HepG2 (cell line): ENCODE data around the gene APOL4. TPM values are rescaled to one million over a fixed set of nuclear protein-coding genes. Genes with fewer than 3 reads are reported as not detected.
"Not testable (repeated sequence)": the region's sequence is repeated elsewhere in the genome, so short reads cannot be mapped to it uniquely, and the experiment has no call there.

Experiments
- ATAC-seq: fragments of 200-7000 bp; cut with Tn5 transposase; 3 replicates; pipeline ENCODE4 v1.9.1; 2020; ENCODE audit warnings: mild to moderate bottlenecking, moderate library complexity
- BruUV-seq: library from RNA; stranded (reverse); fragments of 400-500 nt; replicated peaks from 2 replicates; lab custom pipeline; 2021; lab: Mats Ljungman, UMichigan
- CTCF ChIA-PET: fragments of 300-600 bp; formaldehyde crosslinking; extraction: SDS; loops from one replicate; lab custom pipeline; 2021; ENCODE audit warnings: low total read pairs, inconsistent platforms, low intra/inter-chr PET ratio; lab: Yijun Ruan, JAX
- POLR2A ChIA-PET: fragments of 350-600 bp; sonication (Branson Sonifier 250); formaldehyde crosslinking; loops from one replicate; lab custom pipeline; 2020; ENCODE audit warnings: antibody characterized with exemption, inconsistent platforms; lab: Yijun Ruan, JAX
- DNase-seq: peaks from one replicate; pipeline ENCODE4 v3.0.0-alpha.2; 2015; ENCODE audit warnings: low spot score
- FAIRE-seq: peaks from 3 replicates; lab custom pipeline; 2011; peaks lifted over from hg19 to GRCh38; lab: Jason Lieb, UNC
- H2AFZ ChIP-seq: one replicate; pipeline ENCODE4 v1.6.1; 2011; ENCODE audit warnings: low read length, inconsistent platforms
- H3K27ac ChIP-seq: fragments of 300-600 bp; 3 replicates; pipeline ENCODE4 v1.8.0; 2011; ENCODE audit warnings: mixed run types, mild to moderate bottlenecking, mixed read lengths, low read length, inconsistent platforms; ENCODE audit not compliant: insufficient read depth; ENCODE audit errors: extremely low read length
- H3K27me3 ChIP-seq, 2 experiments: fragments of 200-600 bp in 1 of 2; 2 replicates in 1 of 2; 3 replicates in 1 of 2; pipeline versions ENCODE4 v1.6.0 to v1.8.0; 2011; ENCODE audit warnings: low read length in 2 of 2, mild to moderate bottlenecking in 2 of 2, moderate library complexity in 2 of 2, inconsistent platforms in 1 of 2; ENCODE audit not compliant: insufficient read depth in 2 of 2, control insufficient read depth in 1 of 2
- H3K36me3 ChIP-seq, 2 experiments: fragments of 200-600 bp in 1 of 2; replicated peaks in 1 of 2; 2 replicates in 1 of 2; 3 replicates in 1 of 2; pipeline versions ENCODE4 v1.5.1 to v1.8.0; 2011; ENCODE audit warnings: low read length in 2 of 2, inconsistent platforms in 1 of 2; ENCODE audit not compliant: insufficient read depth in 2 of 2, control insufficient read depth in 1 of 2
- H3K4me1 ChIP-seq: 2 replicates; pipeline ENCODE4 v1.5.1; 2012; ENCODE audit warnings: low read length, inconsistent platforms; ENCODE audit not compliant: insufficient read depth
- H3K4me2 ChIP-seq: 2 replicates; pipeline ENCODE4 v1.6.0; 2011; ENCODE audit warnings: low read depth, low read length, inconsistent platforms
- H3K4me3 ChIP-seq, 3 experiments: fragments of 200-600 bp in 1 of 3; sonication (generic), shearing (Covaris generic) in 1 of 3; replicated peaks in 1 of 3; 2 replicates each; pipeline ENCODE4 v1.5.1; 2011 to 2016; ENCODE audit warnings: low read length in 3 of 3, inconsistent platforms in 2 of 3, low read depth in 2 of 3, mild to moderate bottlenecking in 2 of 3, control low read depth in 1 of 3, mixed read lengths in 1 of 3; ENCODE audit not compliant: insufficient read depth in 1 of 3
- H3K79me2 ChIP-seq: one replicate; pipeline ENCODE4 v1.6.1; 2011; ENCODE audit warnings: low read length, inconsistent platforms; ENCODE audit not compliant: insufficient read depth
- H3K9ac ChIP-seq: 2 replicates; pipeline ENCODE4 v1.6.0; 2011; ENCODE audit warnings: mild to moderate bottlenecking, low read depth, low read length, inconsistent platforms; ENCODE audit not compliant: insufficient read depth
- H3K9me3 ChIP-seq: 2 replicates; pipeline ENCODE4 v1.5.1; 2012; ENCODE audit warnings: mild to moderate bottlenecking, low read length
- H4K20me1 ChIP-seq: 2 replicates; pipeline ENCODE4 v1.6.0; 2011; ENCODE audit warnings: inconsistent platforms, mild to moderate bottlenecking, low read length, moderate library complexity; ENCODE audit not compliant: insufficient read depth
- FOXA3 ChIP-seq: IDR thresholded peaks from 2 replicates; pipeline ENCODE4 v1.6.1; 2016; ENCODE audit warnings: missing genetic modification reagents, missing compliant biosample characterization
- POGZ ChIP-seq: sonication (generic); formaldehyde crosslinking; IDR thresholded peaks from 2 replicates; pipeline ENCODE4 v1.4.0; 2020; ENCODE audit warnings: mild to moderate bottlenecking, missing genetic modification reagents
- SP5 ChIP-seq: IDR thresholded peaks from 2 replicates; pipeline ENCODE4 v1.6.1; 2016; ENCODE audit warnings: low read depth, borderline replicate concordance
- TEAD3 ChIP-seq: optimal IDR thresholded peaks from 2 replicates; pipeline ENCODE3; 2016; ENCODE audit warnings: borderline replicate concordance
- ZFP36L1 ChIP-seq: sonication (generic); formaldehyde crosslinking; IDR thresholded peaks from 2 replicates; pipeline ENCODE4 v1.8.0; 2022; ENCODE audit warnings: mild to moderate bottlenecking, missing genetic modification reagents, moderate library complexity
- WGBS: methylation state at CpG from one replicate; pipeline ENCODE4 v1.1.6; 2017; ENCODE audit warnings: low lambda C conversion rate; 5-methylcytosine and 5-hydroxymethylcytosine counted together
- in situ Hi-C: cut with HindIII; loops from 2 replicates; pipeline ENCODE4 v1.10.0; 2017; ENCODE audit warnings: low pct_unique_long_range_greater_than_20kb; ENCODE audit not compliant: extremely low pct_ligation_motif_present
- intact Hi-C: fragments of 100-400 bp; cut with micrococcal nuclease; formaldehyde crosslinking; loops from one replicate; pipeline ENCODE4 v1.10.0; 2022; ENCODE audit not compliant: unreplicated experiment
- polyA plus RNA-seq, 8 experiments: library from polyadenylated mRNA; depleted of rRNA in 3 of 8; stranded (reverse) in 7 of 8; unstranded in 1 of 8; fragments of >200 nt; fragmentation: Illumina TruSeq in 4 of 8; extraction: Trizol in 4 of 8; gene quantifications; 2 replicates each; pipeline versions ENCODE4 v1.2.1 to v1.2.3, GENCODE V29; 2011 to 2016; ENCODE audit warnings: low read depth in 4 of 8, missing spikeins in 1 of 8, mixed read lengths in 1 of 8; ENCODE audit not compliant: insufficient read depth in 1 of 8
- total RNA-seq, 5 experiments: library from RNA; depleted of rRNA; stranded (reverse); fragments of >200 nt; fragmentation: Illumina TruSeq; extraction: Trizol; gene quantifications; 2 replicates each; pipeline ENCODE4 v1.2.3, GENCODE V29; 2016; ENCODE audit warnings: low read depth in 1 of 5
- TF ChIP-seq, protein P1 (sequence below): fragments of 450-650 bp; IDR thresholded peaks from 2 replicates; pipeline ENCODE4 v1.6.1; 2017; ENCODE audit warnings: mild to moderate bottlenecking
- TF ChIP-seq, protein P2 (sequence below): sonication (generic); formaldehyde crosslinking; conservative IDR thresholded peaks from 2 replicates; pipeline ENCODE4 v1.4.0; 2020; ENCODE audit warnings: missing genetic modification reagents

APOL4 gene
- total and polyA plus RNA-seq, 2 of the 13 experiments (the other 11 are each of a cell fraction or from before 2014, with no cell fraction given) = 0.77 to 2.8 TPM

DNA sequence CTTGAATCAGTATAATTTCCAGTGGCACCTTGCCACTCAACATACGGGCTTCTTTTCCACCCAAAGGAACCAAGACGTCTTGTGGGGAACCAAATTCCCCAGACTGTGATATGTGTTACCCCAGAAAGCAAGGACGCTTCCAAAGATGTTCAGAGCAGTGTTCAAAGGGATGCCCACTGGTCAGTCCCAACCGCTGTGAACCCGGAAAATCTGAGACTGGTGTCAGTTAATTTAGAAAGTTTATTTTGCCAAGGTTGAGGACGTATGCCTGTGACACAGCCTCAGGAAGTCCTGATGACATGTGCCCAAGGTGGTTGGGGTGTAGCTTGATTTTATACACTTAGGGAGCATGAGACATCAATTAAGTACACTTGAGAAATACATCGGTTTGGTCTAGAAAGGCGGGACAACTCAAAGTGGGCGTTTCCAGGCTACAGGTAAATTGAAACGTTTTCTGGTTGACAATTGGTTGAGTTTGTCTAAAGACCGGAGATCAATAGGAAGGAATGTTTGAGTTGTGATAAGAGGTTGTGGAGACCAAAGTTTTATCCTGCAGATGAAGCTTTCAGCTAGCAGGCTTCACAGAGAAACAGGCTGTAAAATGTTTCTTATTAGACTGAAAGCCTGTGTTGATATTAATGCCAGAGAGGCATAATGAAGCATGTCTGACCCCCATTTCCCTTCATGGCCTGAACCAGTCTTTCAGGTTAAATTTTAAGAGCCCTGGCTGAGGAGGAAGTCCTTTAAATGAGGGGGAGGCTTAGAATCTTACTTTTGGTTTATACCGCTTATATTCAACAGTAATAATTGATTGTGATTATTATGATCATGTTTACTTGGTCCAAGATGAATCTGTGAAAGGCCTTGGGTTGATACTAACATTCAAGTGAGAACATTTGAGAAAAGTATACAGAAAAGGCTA lies 47.8 kb downstream of the APOL4 start (continued):
- TF ChIP-seq, protein P1, sequence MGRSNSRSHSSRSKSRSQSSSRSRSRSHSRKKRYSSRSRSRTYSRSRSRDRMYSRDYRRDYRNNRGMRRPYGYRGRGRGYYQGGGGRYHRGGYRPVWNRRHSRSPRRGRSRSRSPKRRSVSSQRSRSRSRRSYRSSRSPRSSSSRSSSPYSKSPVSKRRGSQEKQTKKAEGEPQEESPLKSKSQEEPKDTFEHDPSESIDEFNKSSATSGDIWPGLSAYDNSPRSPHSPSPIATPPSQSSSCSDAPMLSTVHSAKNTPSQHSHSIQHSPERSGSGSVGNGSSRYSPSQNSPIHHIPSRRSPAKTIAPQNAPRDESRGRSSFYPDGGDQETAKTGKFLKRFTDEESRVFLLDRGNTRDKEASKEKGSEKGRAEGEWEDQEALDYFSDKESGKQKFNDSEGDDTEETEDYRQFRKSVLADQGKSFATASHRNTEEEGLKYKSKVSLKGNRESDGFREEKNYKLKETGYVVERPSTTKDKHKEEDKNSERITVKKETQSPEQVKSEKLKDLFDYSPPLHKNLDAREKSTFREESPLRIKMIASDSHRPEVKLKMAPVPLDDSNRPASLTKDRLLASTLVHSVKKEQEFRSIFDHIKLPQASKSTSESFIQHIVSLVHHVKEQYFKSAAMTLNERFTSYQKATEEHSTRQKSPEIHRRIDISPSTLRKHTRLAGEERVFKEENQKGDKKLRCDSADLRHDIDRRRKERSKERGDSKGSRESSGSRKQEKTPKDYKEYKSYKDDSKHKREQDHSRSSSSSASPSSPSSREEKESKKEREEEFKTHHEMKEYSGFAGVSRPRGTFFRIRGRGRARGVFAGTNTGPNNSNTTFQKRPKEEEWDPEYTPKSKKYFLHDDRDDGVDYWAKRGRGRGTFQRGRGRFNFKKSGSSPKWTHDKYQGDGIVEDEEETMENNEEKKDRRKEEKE = no peak
- TF ChIP-seq TEAD3 (CRISPR knock-in tag) = peak; percentile 52
- TF ChIP-seq, protein P2, sequence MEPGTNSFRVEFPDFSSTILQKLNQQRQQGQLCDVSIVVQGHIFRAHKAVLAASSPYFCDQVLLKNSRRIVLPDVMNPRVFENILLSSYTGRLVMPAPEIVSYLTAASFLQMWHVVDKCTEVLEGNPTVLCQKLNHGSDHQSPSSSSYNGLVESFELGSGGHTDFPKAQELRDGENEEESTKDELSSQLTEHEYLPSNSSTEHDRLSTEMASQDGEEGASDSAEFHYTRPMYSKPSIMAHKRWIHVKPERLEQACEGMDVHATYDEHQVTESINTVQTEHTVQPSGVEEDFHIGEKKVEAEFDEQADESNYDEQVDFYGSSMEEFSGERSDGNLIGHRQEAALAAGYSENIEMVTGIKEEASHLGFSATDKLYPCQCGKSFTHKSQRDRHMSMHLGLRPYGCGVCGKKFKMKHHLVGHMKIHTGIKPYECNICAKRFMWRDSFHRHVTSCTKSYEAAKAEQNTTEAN (CRISPR knock-in tag) = no peak
- 0 out of 2 replicates have a peak, but pooled peaks have one; percentile 19 for TF ChIP-seq FOXA3
- no peak for TF ChIP-seq ZFP36L1 (CRISPR knock-in tag)
- TF ChIP-seq POGZ (CRISPR knock-in tag) = 0 out of 2 replicates have a peak, but pooled peaks have one; percentile 30
- 0 out of 2 replicates have a peak, but pooled peaks have one; percentile 22 for TF ChIP-seq SP5

DNA sequence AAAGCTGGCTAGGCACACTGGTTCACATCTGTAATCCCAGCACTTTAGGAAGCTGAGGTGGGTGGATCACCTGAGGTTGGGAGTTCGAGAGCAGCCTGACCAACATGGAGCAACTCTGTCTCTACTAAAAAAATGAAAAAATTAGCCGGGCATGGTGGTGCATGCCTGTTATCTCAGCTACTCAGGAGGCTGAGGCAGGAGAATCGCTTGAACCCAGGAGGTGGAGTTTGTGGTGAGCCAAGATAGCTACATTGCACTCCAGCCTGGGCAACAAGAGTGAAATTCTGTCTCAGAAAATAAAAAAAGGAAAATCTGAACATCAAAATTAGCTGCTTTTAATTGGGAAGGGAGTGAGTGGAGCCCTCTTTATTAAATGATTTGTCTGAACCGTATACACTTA lies 48.8 kb downstream of the APOL4 start:
- H3K79me2 ChIP-seq, ATAC-seq, H3K36me3 ChIP-seq, intact Hi-C loops, DNase-seq, H3K27ac ChIP-seq, BruUV-seq, FAIRE-seq, in situ Hi-C loops, H3K4me3 ChIP-seq, H2AFZ ChIP-seq, CTCF ChIA-PET, H3K27me3 ChIP-seq, H4K20me1 ChIP-seq, H3K9ac ChIP-seq, H3K9me3 ChIP-seq, H3K4me2 ChIP-seq: not testable (repeated sequence)
- peaks cover 64% of the 10 kb centered on the region for H3K4me1 ChIP-seq
- POLR2A ChIA-PET = interaction anchor here (1.4 kb wide), 1 partner anchor 86 kb away, joined by 3 read pairs; the partner anchor contains the start of gene APOL2
- WGBS = 91% methylated on average over 4 of the region's 4 CpGs
